HG03280 (cell line): ENCODE measurements around the gene AMDHD2.
"Not testable (repeated sequence)": the region's sequence is repeated elsewhere in the genome, so short reads cannot be mapped to it uniquely, and the experiment has no call there.

Experiments
- ATAC-seq: cut with Tn5 transposase; IDR thresholded peaks from one replicate; pipeline ENCODE4 v1.9.1; 2021; ENCODE audit warnings: mild to moderate bottlenecking, moderate library complexity; ENCODE audit not compliant: unreplicated experiment

The AMDHD2 gene

GRCh38 chr16:2567506-2567905, 47.3 kb downstream of the AMDHD2 start:
- ATAC-seq: not testable (repeated sequence)

DNA sequence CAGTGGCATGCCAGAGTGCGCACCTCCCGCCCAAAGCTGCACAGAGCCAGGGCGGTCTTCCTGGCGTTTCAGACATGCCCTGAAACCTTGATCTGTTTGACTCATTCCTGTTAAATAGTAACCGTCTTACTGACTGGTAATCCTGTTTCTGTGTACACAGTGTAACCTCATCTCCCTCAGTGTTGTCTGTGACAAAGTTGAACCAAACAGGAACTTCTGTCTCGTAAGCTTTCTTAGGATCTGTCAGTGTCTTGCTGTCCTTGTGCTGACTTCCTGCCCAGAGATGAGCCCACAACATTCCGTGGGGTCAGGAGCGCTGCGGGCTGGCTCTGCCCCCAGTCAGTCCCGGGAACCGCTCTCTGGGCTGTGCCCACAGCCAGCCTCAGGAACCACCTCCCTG, 48.4 kb downstream of the AMDHD2 start:
- ATAC-seq: not testable (repeated sequence)

- ATAC-seq: not testable (repeated sequence)
Observed at GRCh38 chr16:2572704-2573103, 52.5 kb downstream of the AMDHD2 start.

DNA sequence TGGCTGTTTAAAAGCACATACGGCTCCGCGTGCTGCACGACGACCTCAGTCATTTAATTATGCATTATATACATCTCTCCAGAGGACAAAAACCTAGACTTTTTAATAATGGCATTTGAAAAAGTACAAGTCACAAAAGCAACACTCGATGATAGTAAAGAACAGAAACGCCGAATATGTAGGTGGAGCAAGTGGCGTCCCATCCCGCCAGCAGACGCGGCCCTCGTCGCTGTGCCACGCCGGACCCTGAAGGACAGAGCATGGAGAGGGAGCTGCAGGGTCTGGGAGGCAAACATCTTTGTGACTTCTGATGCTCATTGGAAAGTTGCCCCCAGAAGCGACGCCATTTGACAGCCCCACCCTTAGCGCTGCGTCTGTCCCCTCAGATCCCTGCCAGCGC, 55.7 kb downstream of the AMDHD2 start:
- not testable (repeated sequence) for ATAC-seq

DNA sequence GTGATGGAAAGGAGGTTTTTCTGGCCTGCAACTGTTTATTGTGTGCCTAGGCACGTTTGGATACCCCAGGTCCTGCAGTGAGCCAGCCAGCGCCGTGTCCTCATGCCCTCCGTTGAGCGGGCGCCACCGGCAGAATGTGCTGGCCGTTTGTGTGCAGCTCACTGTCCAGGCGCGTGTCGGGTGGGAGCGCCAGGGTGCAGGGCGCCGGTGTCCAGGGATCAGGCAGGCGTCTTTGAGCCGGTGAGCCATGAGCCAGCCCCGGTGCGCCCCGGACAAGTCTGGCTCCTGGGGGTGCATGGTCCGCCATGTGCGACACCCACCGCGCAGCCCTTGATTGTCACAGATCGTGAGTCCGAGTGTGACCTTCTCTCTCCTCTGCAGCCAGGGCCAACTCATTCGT, 56.9 kb downstream of the AMDHD2 start:
- ATAC-seq: not testable (repeated sequence)

DNA sequence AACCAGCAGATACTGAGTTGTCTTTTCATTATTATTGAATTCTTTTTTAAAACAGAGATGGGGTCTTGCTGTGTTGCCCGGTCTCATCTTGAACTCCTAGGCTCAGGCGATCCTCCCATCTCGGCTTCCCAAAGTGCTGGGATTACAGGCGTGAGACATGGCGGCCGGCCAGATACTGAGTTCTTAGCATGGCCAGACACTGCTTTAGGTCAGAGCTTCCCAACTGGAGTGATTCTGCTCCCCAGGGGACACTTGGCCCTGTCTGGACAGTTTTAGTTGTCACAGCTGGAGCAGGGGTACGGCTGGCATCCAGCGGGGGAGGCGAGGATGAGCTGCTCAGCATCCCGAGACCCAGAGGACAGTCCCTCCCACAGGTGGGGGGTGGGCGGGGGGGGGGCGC, 58.7 kb downstream of the AMDHD2 start:
- not testable (repeated sequence) for ATAC-seq

- not testable (repeated sequence) for ATAC-seq
Observed at GRCh38 chr16:2580143-2580542, 60.0 kb downstream of the AMDHD2 start.

- not testable (repeated sequence) for ATAC-seq
Observed at GRCh38 chr16:2580818-2581217, 60.6 kb downstream of the AMDHD2 start.
